Tibial nerve (tissue), 4 donors: ENCODE data around the gene PEX11G.

Source experiments
- CTCF ChIP-seq, 5 experiments: fragments of 200-600 bp in 3 of 5; fragments of 450-650 bp in 2 of 5; sonication (generic) in 3 of 5; IDR thresholded peaks; one replicate each; pipeline ENCODE4 v1.5.1; 2016 to 2019; ENCODE audit warnings: antibody characterized with exemption in 5 of 5, mild to moderate bottlenecking in 3 of 5, moderate library complexity in 2 of 5
- EP300 ChIP-seq, 2 donors: sonication (generic); formaldehyde crosslinking; IDR thresholded peaks; one replicate each; pipeline ENCODE4 v1.6.1; 2017; ENCODE audit warnings: antibody characterized with exemption in 2 of 2, mild to moderate bottlenecking in 1 of 2
- POLR2A ChIP-seq, 2 donors: fragments of 450-650 bp; IDR thresholded peaks; one replicate each; pipeline ENCODE4 v1.6.1; 2017; ENCODE audit warnings: antibody characterized with exemption in 2 of 2, mild to moderate bottlenecking in 2 of 2, moderate library complexity in 2 of 2

- TF ChIP-seq CTCF (IDR thresholded peaks at IDR 0.05) (no peak), POLR2A (IDR thresholded peaks at IDR 0.05) (no peak), EP300 (IDR thresholded peaks at IDR 0.05) (no peak)
Measured at GRCh38 chr19:7524992-7525739, 36.3 kb upstream of the PEX11G start.
